Breast epithelium (tissue), 4 donors: Measurements from ENCODE around the gene SECTM1. TPM values are rescaled to one million over a fixed set of nuclear protein-coding genes. Genes with fewer than 3 reads are reported as not detected.

Experiments
- DNase-seq, 2 donors: peaks; one replicate each; pipeline ENCODE4 v3.0.0-alpha.2; 2019; ENCODE audit warnings: low spot score in 2 of 2
- H3K27ac ChIP-seq, 2 donors: fragments of 200-600 bp; sonication (generic) in 1 of 2; one replicate each; pipeline ENCODE4 v1.5.1; 2016 to 2019; ENCODE audit warnings: mild to moderate bottlenecking in 1 of 2
- H3K27me3 ChIP-seq, 2 donors: fragments of 200-600 bp; sonication (generic) in 1 of 2; one replicate each; pipeline versions ENCODE4 v1.5.1 to v1.6.0; 2017 to 2019; ENCODE audit warnings: control low read depth in 1 of 2, mild to moderate bottlenecking in 1 of 2
- H3K36me3 ChIP-seq: fragments of 200-600 bp; one replicate; pipeline ENCODE4 v1.5.1; 2019
- H3K4me1 ChIP-seq, 2 donors: fragments of 200-600 bp; sonication (generic); one replicate each; pipeline ENCODE4 v1.5.1; 2016 to 2019; ENCODE audit warnings: control low read depth in 1 of 2
- H3K4me3 ChIP-seq, 3 donors: fragments of 200-600 bp; sonication (generic); 1 replicate in 2 of 3; 2 replicates in 1 of 3; pipeline ENCODE4 v1.5.1; 2016 to 2019; ENCODE audit warnings: mild to moderate bottlenecking in 3 of 3, moderate library complexity in 2 of 3
- H3K9me3 ChIP-seq, 2 donors: fragments of 200-600 bp; sonication (generic) in 1 of 2; one replicate each; pipeline ENCODE4 v1.5.1; 2016 to 2019; ENCODE audit warnings: control low read depth in 1 of 2
- CTCF ChIP-seq, 3 donors: fragments of 450-650 bp; IDR thresholded peaks; one replicate each; pipeline ENCODE4 v1.5.1; 2016 to 2017; ENCODE audit warnings: antibody characterized with exemption in 3 of 3, mild to moderate bottlenecking in 3 of 3, moderate library complexity in 3 of 3
- POLR2A ChIP-seq: fragments of 450-650 bp; IDR thresholded peaks from one replicate; pipeline ENCODE4 v1.6.1; 2016; ENCODE audit warnings: antibody characterized with exemption, mild to moderate bottlenecking, moderate library complexity
- POLR2AphosphoS5 ChIP-seq, 3 donors: sonication (generic); formaldehyde crosslinking; IDR thresholded peaks; one replicate each; pipeline ENCODE4 v1.6.1; 2017; ENCODE audit warnings: antibody characterized with exemption in 3 of 3
- intact Hi-C: fragments of 100-400 bp; cut with DNase I; formaldehyde crosslinking; loops from one replicate; pipeline ENCODE4 v1.15.1; 2023; ENCODE audit warnings: low total_unique reads
- total RNA-seq, 3 donors: library from RNA; depleted of rRNA; stranded (reverse); fragments of >200 nt; gene quantifications; one replicate each; pipeline ENCODE4 v1.1.0, GENCODE V29; 2016

Gene SECTM1
- total RNA-seq, 3 donors from 2014 or later, result 11.5 to 23.9 (median 16.2) TPM

GRCh38 chr17:82272495-82273326 lies 60.9 kb downstream of the SECTM1 start:
- TF ChIP-seq CTCF (IDR thresholded peaks at IDR 0.05) (no peak), POLR2A (no peak), POLR2AphosphoS5 (IDR thresholded peaks at IDR 0.05) (no peak)
- Histone ChIP-seq H3K9me3 (no peaks in the 10 kb centered on the region), H3K36me3 (no peaks in the 10 kb centered on the region), H3K4me1 (peaks cover 13 to 37% of the 10 kb centered on the region in 2 donors), H3K27ac (peak overlapping the region; percentile 99 to 100), H3K4me3 (peak overlapping the region; percentile 97 to 100 (median 97)), H3K27me3 (no peaks in the 10 kb centered on the region)
- intact Hi-C loops, result no loop called here
- DNase-seq, result no peak

DNA sequence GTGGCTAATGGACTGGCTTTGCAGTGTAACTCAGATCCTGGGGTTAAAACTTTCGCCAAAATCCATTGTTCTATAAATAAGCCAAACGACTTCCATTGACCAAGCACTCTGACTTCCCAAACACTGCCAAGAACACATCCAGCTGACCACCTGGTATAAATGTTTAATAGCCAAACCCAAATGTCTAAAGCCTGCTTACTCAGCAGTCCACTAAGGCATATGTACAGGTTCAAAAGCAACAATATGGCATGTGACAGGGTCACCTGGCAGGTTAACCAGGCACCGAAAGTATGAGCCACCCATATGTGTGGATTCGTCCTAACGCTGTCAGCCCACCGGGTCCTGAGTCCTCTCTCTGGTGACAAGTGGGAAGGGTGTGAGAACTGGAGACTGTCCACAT lies 62.2 kb downstream of the SECTM1 start:
- Histone ChIP-seq H3K36me3 (no peaks in the 10 kb centered on the region), H3K4me1 (peaks cover 13 to 42% of the 10 kb centered on the region in 2 donors), H3K27ac (peak overlapping the region; percentile 99 to 100), H3K27me3 (no peaks in the 10 kb centered on the region), H3K9me3 (no peaks in the 10 kb centered on the region), H3K4me3 (peak overlapping the region in 2 of 3 donors; percentile 97 to 100)
- TF ChIP-seq POLR2AphosphoS5 (IDR thresholded peaks at IDR 0.05) (no peak), POLR2A (no peak), CTCF (IDR thresholded peaks at IDR 0.05) (no peak)
- DNase-seq, result no peak
- intact Hi-C loops, result no loop called here

Other genes starting within 250 kb of the SECTM1 start
- 100 to 1,000 TPM in 1 of 3 donors, 10 to 100 TPM in 2; 95.4 to 590 (median 98.6) TPM for gene FASN, start 235.5 kb downstream of the SECTM1 start, total RNA-seq
- gene CCDC57, start 120.9 kb downstream of the SECTM1 start, total RNA-seq, result 10 to 100 TPM; 13.4 to 56.9 (median 52.8) TPM
- 10 to 100 TPM; 10.2 to 22.6 (median 17.3) TPM for gene SLC16A3, start 104.7 kb downstream of the SECTM1 start, total RNA-seq
- 10 to 100 TPM; 50.7 to 85.9 (median 75.2) TPM for gene CSNK1D, start 60.1 kb downstream of the SECTM1 start, total RNA-seq
- 1 to 10 TPM in 2 of 3 donors, not detected in 1; 1.3 to 1.8 TPM for gene CD7, start 16.2 kb downstream of the SECTM1 start, total RNA-seq
- gene TEX19, start 25.5 kb upstream of the SECTM1 start, total RNA-seq, result not detected
- under 1 TPM in 1 of 3 donors, not detected in 2; 0.33 TPM for gene UTS2R, start 38.0 kb upstream of the SECTM1 start, total RNA-seq
- gene HEXD, start 84.6 kb upstream of the SECTM1 start, total RNA-seq, result 100 to 1,000 TPM in 1 of 3 donors, 10 to 100 TPM in 2; 48.2 to 157 (median 68.2) TPM
- gene OGFOD3, start 84.8 kb upstream of the SECTM1 start, total RNA-seq, result 10 to 100 TPM; 26.3 to 32.8 (median 28.5) TPM
- 10 to 100 TPM; 54.7 to 71.4 (median 61.9) TPM for gene CYBC1, start 117.0 kb upstream of the SECTM1 start, total RNA-seq
- 10 to 100 TPM; 31.9 to 59.5 (median 44.9) TPM for gene NARF, start 125.0 kb upstream of the SECTM1 start, total RNA-seq
- 10 to 100 TPM; 25.0 to 48.6 (median 36.7) TPM for gene FOXK2, start 186.0 kb upstream of the SECTM1 start, total RNA-seq